LNCaP clone FGC (cell line): ENCODE measurements around the gene C6orf136.

ENCODE experiments used
- DNase-seq: peaks from one replicate; pipeline ENCODE4 v3.0.0-alpha.2; 2011; ENCODE audit warnings: low read depth
- H3K4me3 ChIP-seq: 2 replicates; pipeline ENCODE4 v1.5.1; 2011; ENCODE audit warnings: mild to moderate bottlenecking, low read depth, low read length, control low read depth
- CTCF ChIP-seq: IDR thresholded peaks from 2 replicates; pipeline ENCODE4 v1.5.1; 2012; ENCODE audit warnings: mild to moderate bottlenecking; ENCODE audit not compliant: control insufficient read depth, insufficient read depth; ENCODE audit errors: extremely low read depth

C6orf136 gene

GRCh38 chr6:30635834-30636233 is 11.1 kb upstream of the C6orf136 start:
- TF ChIP-seq CTCF = no peak
- H3K4me3 ChIP-seq = no peak overlapping the region
- no peak for DNase-seq

- no peak for DNase-seq
- TF ChIP-seq CTCF = no peak
- H3K4me3 ChIP-seq = no peak overlapping the region
Observed at GRCh38 chr6:30640481-30640880, 6.5 kb upstream of the C6orf136 start.

GRCh38 chr6:30641048-30641447 is 5.9 kb upstream of the C6orf136 start:
- DNase-seq = no peak
- no peak for TF ChIP-seq CTCF
- H3K4me3 ChIP-seq = no peak overlapping the region

- DNase-seq = no peak
- H3K4me3 ChIP-seq = no peak overlapping the region
- no peak for TF ChIP-seq CTCF
Observed at GRCh38 chr6:30643656-30644055, 3.3 kb upstream of the C6orf136 start.

GRCh38 chr6:30644769-30645168 is 2.2 kb upstream of the C6orf136 start:
- DNase-seq = no peak

GRCh38 chr6:30645989-30646388 is 944 bp upstream of the C6orf136 start:
- no peak for DNase-seq
- no peak overlapping the region for H3K4me3 ChIP-seq
- TF ChIP-seq CTCF = no peak

More at GRCh38 chr6:30644769-30645168, 2.2 kb upstream of the C6orf136 start:
- no peak overlapping the region for H3K4me3 ChIP-seq
- no peak for TF ChIP-seq CTCF

- peak overlapping the region; percentile 95 for H3K4me3 ChIP-seq
- no peak for TF ChIP-seq CTCF
- no peak for DNase-seq
Observed at GRCh38 chr6:30647242-30648116, 546 bp downstream of the C6orf136 start.
